Right lung (tissue), 5 donors: ENCODE measurements around the gene RAB42. TPM values are rescaled to one million over a fixed set of nuclear protein-coding genes. Genes with fewer than 3 reads are reported as not detected.
"Not testable (repeated sequence)": the region's sequence is repeated elsewhere in the genome, so short reads cannot be mapped to it uniquely, and the experiment has no call there.

Source experiments
- DNase-seq, 2 donors: peaks; one replicate each; pipeline ENCODE4 v3.0.0-alpha.2; 2013
- polyA plus RNA-seq, 5 donors: library from polyadenylated mRNA; unstranded; fragments of 120-200 nt; gene quantifications; one replicate each; pipeline versions ENCODE4 v1.2.1 to v1.2.3, GENCODE V29; 2013; ENCODE audit warnings: inconsistent platforms in 1 of 5, low replicate concordance in 1 of 5; ENCODE audit not compliant: insufficient read length in 5 of 5, insufficient read depth in 1 of 5

RAB42 gene
- polyA plus RNA-seq, 5 donors: 6.2 to 7.4 (median 6.7) TPM

GRCh38 chr1:28581531-28582247 lies 10.4 kb upstream of the RAB42 start:
- peak; percentile 94 to 95 for DNase-seq

GRCh38 chr1:28582248-28582615 lies 9.8 kb upstream of the RAB42 start:
- DNase-seq: no peak

DNA sequence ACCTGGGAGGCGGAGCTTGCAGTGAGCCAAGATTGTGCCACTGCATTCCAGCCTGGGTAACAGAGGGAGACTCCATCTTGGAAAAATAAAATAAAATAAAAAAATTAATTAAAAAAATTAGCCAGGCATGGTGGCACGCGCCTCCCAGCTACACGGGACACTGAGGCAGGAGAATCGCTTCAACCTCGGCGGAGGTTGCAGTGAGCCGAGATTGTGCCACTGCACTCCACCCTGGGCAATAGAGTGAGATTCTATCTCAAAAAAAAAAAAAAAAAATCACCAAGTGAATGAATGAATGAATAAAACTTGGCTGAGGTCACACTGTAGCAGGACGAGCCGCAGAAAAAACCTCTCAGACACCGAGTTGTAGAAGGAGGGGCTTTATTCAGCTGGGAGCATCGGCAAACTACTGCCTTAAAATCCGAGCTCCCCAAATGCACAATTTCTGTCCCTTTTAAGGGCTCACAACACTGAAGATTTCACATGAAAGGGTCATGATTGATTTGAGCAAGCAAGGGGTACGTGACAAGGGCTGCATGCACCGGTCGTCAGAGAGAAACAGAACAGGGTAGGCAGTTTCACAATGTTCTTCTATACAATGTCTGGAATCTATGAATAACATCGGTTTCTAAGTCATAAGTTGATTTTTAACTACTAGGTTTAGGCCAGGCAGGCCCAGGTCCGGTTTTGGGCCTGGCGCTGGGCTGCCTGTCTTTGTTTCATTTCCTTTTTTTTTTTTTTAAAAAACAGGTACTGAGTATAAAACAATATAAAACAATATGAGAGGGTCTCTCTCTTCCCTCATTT lies 5.3 kb upstream of the RAB42 start:
- DNase-seq: not testable (repeated sequence)

DNA sequence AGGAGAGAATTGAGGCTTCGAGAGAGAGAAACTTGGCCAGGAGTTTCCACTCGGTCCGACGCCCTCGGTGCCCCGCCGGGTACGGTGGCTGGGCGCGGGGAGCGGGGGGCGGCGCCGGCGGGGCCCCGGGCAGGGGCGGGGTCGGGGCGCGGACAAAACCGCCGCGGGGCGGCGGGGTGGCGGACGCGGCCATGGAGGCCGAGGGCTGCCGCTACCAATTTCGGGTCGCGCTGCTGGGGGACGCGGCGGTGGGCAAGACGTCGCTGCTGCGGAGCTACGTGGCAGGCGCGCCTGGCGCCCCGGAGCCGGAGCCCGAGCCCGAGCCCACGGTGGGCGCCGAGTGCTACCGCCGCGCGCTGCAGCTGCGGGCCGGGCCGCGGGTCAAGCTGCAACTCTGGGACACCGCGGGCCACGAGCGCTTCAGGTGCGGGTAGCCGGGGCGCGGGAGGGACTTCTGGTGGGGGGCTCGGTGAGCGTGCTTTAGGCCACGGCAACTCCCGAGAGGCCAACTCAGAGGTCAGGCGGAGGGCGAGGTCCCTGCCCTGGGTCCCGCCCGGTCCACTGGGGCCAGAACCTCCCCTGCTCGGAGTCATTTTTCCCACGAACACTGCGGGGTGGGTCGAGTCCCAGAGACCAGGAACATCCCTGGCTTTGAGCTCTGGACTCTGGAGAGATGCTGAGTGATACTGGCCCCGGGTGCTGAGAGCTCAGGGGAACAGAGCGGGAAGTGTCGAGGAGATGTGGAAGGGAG lies 431 bp downstream of the RAB42 start:
- no peak for DNase-seq

GRCh38 chr1:28593988-28594356 lies 1.9 kb downstream of the RAB42 start:
- not testable (repeated sequence) for DNase-seq

- DNase-seq: not testable (repeated sequence)
Measured at GRCh38 chr1:28594686-28595411, 2.8 kb downstream of the RAB42 start.

GRCh38 chr1:28595412-28596191 lies 3.5 kb downstream of the RAB42 start:
- no peak for DNase-seq

DNA sequence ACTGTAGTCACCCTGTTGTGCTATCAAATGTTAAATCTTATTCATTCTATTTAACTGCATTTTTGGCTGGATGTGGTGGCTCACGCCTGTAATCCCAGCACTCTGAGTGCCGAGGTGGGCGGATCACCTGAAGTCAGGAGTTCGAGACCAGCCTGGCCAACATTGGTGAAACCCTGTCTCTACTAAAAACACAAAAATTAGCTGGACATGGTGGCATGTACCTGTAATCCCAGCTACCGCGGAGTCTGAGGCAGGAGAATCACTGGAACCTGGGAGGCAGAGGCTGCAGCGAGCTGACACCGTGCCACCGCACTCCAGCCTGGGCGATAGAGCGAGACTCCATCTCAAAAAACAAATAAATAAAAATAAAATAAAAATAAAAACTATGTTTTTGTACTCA lies 4.2 kb downstream of the RAB42 start:
- DNase-seq: not testable (repeated sequence)

GRCh38 chr1:28601696-28602095 lies 9.6 kb downstream of the RAB42 start:
- DNase-seq: no peak

DNA sequence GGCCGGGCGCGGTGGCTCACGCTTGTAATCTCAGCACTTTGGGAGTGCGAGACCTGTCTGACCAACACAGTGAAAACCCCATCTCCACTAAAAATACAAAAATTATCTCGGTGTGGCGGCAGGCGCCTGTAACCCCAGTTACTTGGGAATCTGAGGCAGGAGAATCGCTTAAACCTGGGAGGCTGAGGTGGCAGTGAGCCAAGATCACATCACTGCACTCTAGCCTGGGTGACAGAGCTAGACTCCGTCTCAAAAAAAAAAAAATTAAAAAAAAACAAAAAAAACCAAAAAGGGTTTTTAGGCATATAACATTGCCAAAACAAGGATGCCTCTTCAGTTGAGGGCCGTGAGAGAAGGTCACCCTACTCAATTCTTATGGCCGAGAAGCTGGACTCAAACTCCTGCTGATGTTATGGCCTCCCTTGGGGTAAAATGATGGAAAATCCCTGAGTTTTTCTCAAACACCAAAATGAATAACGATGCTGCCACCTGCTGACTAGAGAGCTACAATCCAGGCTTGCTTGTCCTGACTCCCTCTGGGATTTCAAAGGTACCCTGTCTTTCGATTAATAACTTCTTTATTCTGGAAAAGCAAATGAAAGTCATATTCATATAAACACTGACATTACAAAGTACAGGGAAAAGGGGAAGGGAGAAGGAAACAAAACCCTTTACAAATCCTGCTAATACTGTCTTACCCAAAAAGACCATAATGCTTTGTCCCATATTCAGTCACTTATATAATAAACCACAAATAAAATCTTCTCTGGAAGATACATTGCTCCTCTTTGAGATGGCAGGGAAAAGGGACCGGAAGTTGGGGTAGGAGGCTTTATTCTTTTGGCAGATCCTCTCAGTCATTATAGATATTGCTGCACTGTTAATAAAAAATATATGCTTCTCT lies 10.7 kb downstream of the RAB42 start:
- DNase-seq: peak in 1 of 2 donors; percentile 71

DNA sequence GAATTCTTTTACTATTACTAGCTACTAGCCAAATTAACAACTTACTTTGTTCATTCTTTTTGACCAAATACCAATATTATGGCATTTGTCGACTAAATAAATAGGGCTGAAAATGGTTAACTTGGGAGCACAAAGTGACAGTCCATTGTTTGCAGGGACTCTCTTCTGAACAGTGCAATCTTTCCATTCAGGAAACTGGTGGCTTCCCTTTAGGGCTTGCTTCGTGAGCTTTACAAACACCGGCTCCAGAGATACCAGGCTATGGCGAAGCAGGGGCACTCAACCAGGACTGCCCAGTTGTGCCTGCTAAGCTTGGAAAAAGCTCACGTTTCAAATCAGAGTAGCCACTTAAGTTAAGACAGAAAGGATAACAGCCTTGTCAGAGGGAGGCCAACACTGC lies 12.3 kb downstream of the RAB42 start:
- no peak for DNase-seq

- no peak for DNase-seq
Measured at GRCh38 chr1:28604962-28605361, 12.9 kb downstream of the RAB42 start.

- DNase-seq: no peak
Measured at GRCh38 chr1:28606771-28607170, 14.7 kb downstream of the RAB42 start.

DNA sequence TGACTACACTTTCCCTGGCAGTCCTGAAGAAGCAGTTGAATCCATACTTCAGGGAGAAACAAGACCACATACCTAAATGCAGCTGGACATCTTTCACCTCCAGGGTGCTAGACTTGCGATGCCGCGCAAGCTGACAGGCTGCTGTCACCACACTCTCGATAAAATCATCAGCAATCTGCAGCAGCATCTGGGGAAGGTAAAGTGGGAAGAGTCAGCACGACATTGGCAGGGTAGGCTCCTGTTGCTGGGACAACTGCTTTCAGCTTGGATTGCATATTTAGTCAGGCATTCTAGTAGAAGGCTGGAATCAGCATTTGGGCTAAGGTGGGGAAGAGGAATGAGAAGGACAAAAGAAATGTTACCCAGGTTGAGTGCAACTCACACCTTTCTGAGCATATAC lies 21.1 kb downstream of the RAB42 start:
- no peak for DNase-seq

GRCh38 chr1:28631713-28632112 lies 39.6 kb downstream of the RAB42 start:
- no peak for DNase-seq

GRCh38 chr1:28632560-28632959 lies 40.5 kb downstream of the RAB42 start:
- no peak for DNase-seq

DNA sequence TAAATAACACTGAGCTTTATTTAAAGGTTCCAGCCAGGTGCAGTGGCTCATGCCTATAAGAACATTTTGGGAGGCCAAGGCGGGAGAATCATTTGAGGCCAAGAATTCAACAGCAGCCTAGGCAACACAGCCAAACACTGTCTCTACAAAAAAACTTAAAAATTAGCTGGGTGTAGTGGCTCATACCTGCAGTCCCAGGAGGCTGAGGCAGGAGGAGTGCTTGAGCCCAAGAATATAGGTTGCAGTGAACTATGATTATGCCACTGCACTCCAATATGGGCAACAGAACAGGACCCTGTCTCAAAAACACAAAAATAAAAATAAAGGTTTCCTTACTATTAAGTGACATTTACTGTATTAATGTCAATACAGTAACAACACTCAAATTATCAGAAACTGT lies 48.7 kb downstream of the RAB42 start:
- no peak for DNase-seq

DNA sequence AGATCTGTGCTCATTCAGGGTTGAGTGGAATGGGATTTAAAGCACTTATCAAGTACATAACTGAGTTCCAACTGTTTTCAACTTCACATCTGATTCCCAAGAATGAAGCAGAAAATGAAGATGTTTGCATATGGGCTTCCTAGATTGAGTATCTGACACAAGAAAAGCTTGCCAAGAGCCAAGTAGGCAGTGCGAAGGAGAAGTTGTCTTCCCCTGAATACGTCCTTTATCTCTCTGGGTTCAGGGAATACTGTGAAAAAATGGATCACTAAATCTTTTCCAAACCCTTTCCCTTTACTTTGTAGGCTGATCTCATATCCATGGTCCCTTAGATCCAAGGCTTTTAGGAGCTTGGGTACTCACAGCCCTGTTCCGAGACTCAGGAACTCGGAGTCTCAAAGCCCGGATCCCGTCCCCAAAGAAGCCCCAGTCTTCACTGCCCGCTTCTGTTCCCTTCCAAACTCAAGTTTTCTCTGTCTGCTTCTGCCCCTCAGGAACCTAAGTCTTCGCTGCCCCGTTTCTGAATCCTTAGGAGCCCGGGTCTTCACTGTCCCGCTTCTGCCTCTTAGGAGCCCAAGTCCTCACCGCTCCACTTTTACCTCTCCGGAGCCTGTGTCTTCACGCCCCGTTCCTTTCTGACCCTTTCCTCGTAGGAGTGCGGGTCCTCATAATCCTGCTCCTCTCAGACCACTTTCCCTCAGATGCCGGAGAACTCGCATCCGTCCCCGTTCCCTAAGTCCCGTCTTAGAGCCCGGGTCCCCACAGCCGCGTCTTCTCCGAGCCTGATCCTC lies 50.2 kb downstream of the RAB42 start:
- DNase-seq: peak in 1 of 2 donors; percentile 16
